ENCODE data around the gene PDGFRA. TPM values are rescaled to one million over a fixed set of nuclear protein-coding genes. Genes with fewer than 3 reads are reported as not detected.

Gene PDGFRA
- polyA plus RNA-seq, 3 donors: not detected

DNA sequence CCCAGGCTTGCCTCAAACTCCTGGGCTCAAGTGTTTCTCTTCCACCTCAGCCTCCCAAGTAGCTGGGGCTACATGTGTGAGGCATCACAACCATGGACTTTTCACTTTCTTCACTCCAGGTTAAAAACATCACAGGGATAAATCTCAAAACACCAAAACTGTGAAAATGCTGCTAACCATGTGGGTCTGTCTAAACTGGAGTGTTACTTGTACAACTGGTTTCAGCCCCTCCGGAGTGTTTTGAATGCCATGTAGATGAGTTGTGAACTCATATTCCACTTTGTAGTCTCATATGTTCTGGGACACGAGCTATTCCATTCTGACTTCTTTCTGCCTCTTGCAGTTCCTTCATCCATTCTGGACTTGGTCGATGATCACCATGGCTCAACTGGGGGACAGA, 43.0 kb downstream of the PDGFRA start:
- H3K4me1 Mint-ChIP-seq: peaks cover 2% of the 10 kb centered on the region
- H3K9me3 Mint-ChIP-seq: peaks cover 0 to 2% (median 0%) of the 10 kb centered on the region in 7 donors
- no CpG with 5 or more reads among the region's 3 CpGs for WGBS (ENCODE audit: insufficient coverage)
- intact Hi-C loops (cut with micrococcal nuclease): no loop called here
- Histone ChIP-seq H3K9me3 (replicated peaks in 1 of 2; ENCODE audit: control insufficient read depth in 1 of 2, insufficient read depth in 1 of 2, low read length in 2 of 2) (no peaks in the 10 kb centered on the region), H3K79me2 (ENCODE audit: insufficient read depth, low read length) (no peaks in the 10 kb centered on the region), H2AFZ (ENCODE audit: insufficient read depth, low read depth, low read length, poor library complexity, severe bottlenecking) (no peak overlapping the region), H3K36me3 (replicated peaks in 1 of 2; ENCODE audit: control insufficient read depth in 1 of 2, insufficient read depth in 2 of 2, low read length in 2 of 2) (no peaks in the 10 kb centered on the region), H3K9ac (ENCODE audit: insufficient read depth, low read length, poor library complexity, severe bottlenecking) (no peak overlapping the region), H3K4me3 (replicated peaks in 1 of 3; ENCODE audit: low read depth in 2 of 3, low read length in 3 of 3) (no peak overlapping the region), H3K27me3 (ENCODE audit: control insufficient read depth in 2 of 2, insufficient read depth in 2 of 2, low read length in 2 of 2) (no peaks in the 10 kb centered on the region), H3K27ac (ENCODE audit: low read depth in 1 of 2, low read length in 2 of 2) (no peak overlapping the region), H3K4me2 (replicated peaks; ENCODE audit: extremely low read depth, low read length, poor library complexity, severe bottlenecking) (no peak overlapping the region), H3K4me1 (ENCODE audit: control insufficient read depth in 1 of 2, insufficient read depth in 2 of 2, low read length in 2 of 2) (peaks cover 0 to 3% of the 10 kb centered on the region in 2 donors), H4K20me1 (ENCODE audit: insufficient read depth, low read length) (no peaks in the 10 kb centered on the region)
- H3K36me3 Mint-ChIP-seq: no peaks in the 10 kb centered on the region
- DNase-seq: no peak
- no peak overlapping the region for H3K27ac Mint-ChIP-seq
- no peak overlapping the region for H3K4me3 Mint-ChIP-seq
- no peak for TF ChIP-seq CTCF (IDR thresholded peaks at IDR 0.05)
- H3K27me3 Mint-ChIP-seq (ENCODE audit: low read depth in 3 of 3): peaks cover 1 to 2% (median 2%) of the 10 kb centered on the region in 3 donors

GRCh38 chr4:54274264-54274663, 45.2 kb downstream of the PDGFRA start:
- peaks cover 0 to 2% (median 0%) of the 10 kb centered on the region in 7 donors for H3K9me3 Mint-ChIP-seq
- no peaks in the 10 kb centered on the region for H3K36me3 ChIP-seq (replicated peaks in 1 of 2; ENCODE audit: control insufficient read depth in 1 of 2, insufficient read depth in 2 of 2, low read length in 2 of 2)
- H4K20me1 ChIP-seq (ENCODE audit: insufficient read depth, low read length): no peaks in the 10 kb centered on the region
- no peaks in the 10 kb centered on the region for H3K27me3 ChIP-seq (ENCODE audit: control insufficient read depth in 2 of 2, insufficient read depth in 2 of 2, low read length in 2 of 2)
- no peak overlapping the region for H3K4me3 Mint-ChIP-seq
- H3K4me1 Mint-ChIP-seq: peaks cover 11% of the 10 kb centered on the region
- no CpG with 5 or more reads among the region's 3 CpGs for WGBS (ENCODE audit: insufficient coverage)
- H3K27ac Mint-ChIP-seq: no peak overlapping the region
- no peaks in the 10 kb centered on the region for H3K79me2 ChIP-seq (ENCODE audit: insufficient read depth, low read length)
- TF ChIP-seq CTCF (IDR thresholded peaks at IDR 0.05): no peak
- no peak overlapping the region for H3K4me2 ChIP-seq (replicated peaks; ENCODE audit: extremely low read depth, low read length, poor library complexity, severe bottlenecking)
- intact Hi-C loops (cut with micrococcal nuclease): no loop called here
- H3K9me3 ChIP-seq (replicated peaks in 1 of 2; ENCODE audit: control insufficient read depth in 1 of 2, insufficient read depth in 1 of 2, low read length in 2 of 2): no peaks in the 10 kb centered on the region
- H3K9ac ChIP-seq (ENCODE audit: insufficient read depth, low read length, poor library complexity, severe bottlenecking): no peak overlapping the region
- H3K27me3 Mint-ChIP-seq (ENCODE audit: low read depth in 3 of 3): peaks cover 3 to 5% (median 5%) of the 10 kb centered on the region in 3 donors
- H3K4me1 ChIP-seq (ENCODE audit: control insufficient read depth in 1 of 2, insufficient read depth in 2 of 2, low read length in 2 of 2): peaks cover 0 to 5% of the 10 kb centered on the region in 2 donors
- no peak for DNase-seq
- H3K27ac ChIP-seq (ENCODE audit: low read depth in 1 of 2, low read length in 2 of 2): no peak overlapping the region
- H3K36me3 Mint-ChIP-seq: no peaks in the 10 kb centered on the region
- H2AFZ ChIP-seq (ENCODE audit: insufficient read depth, low read depth, low read length, poor library complexity, severe bottlenecking): no peak overlapping the region
- H3K4me3 ChIP-seq (replicated peaks in 1 of 3; ENCODE audit: low read depth in 2 of 3, low read length in 3 of 3): no peak overlapping the region
